GM12878 (cell line): ENCODE data around the gene CENPA. TPM values are rescaled to one million over a fixed set of nuclear protein-coding genes. Genes with fewer than 3 reads are reported as not detected.

Source experiments
- ATAC-seq: fragments of 200-7000 bp; cut with Tn5 transposase; 3 replicates; pipeline ENCODE4 v1.9.1; 2020; ENCODE audit warnings: mild to moderate bottlenecking, moderate library complexity
- BruUV-seq: library from RNA; stranded (reverse); fragments of 400-500 nt; replicated peaks from 2 replicates; lab custom pipeline; 2021; lab: Mats Ljungman, UMichigan
- CTCF ChIA-PET: fragments of 300-600 bp; sonication (Branson Sonifier 250); formaldehyde crosslinking; extraction: SDS; loops from one replicate; lab custom pipeline; 2021; ENCODE audit warnings: inconsistent platforms; lab: Yijun Ruan, JAX
- POLR2A ChIA-PET: fragments of 350-600 bp; formaldehyde crosslinking; extraction: SDS; loops from one replicate; lab custom pipeline; 2021; ENCODE audit warnings: inconsistent platforms; lab: Charles Lee
- RAD21 ChIA-PET: fragments of 300-600 bp; sonication (Branson Sonifier 250); formaldehyde crosslinking; loops from one replicate; lab custom pipeline; 2023; ENCODE audit warnings: antibody characterized with exemption; ENCODE audit not compliant: unreplicated experiment; lab: Charles Lee
- SMC1A ChIA-PET: fragments of 300-600 bp; sonication (Branson Sonifier 250); formaldehyde crosslinking; loops from one replicate; lab custom pipeline; 2023; ENCODE audit not compliant: unreplicated experiment, uncharacterized antibody; lab: Charles Lee
- DNase-seq: peaks from one replicate; pipeline ENCODE4 v3.0.0-alpha.2; 2011; ENCODE audit warnings: low read depth, low spot score
- FAIRE-seq: peaks from 3 replicates; lab custom pipeline; 2011; peaks lifted over from hg19 to GRCh38; lab: Jason Lieb, UNC
- H2AFZ ChIP-seq: 2 replicates; pipeline ENCODE4 v1.6.0; 2011; ENCODE audit warnings: low read depth, low read length, control low read depth; ENCODE audit not compliant: control insufficient read depth
- H3K27ac ChIP-seq: 2 replicates; pipeline ENCODE4 v1.5.1; 2011; ENCODE audit warnings: control low read depth; ENCODE audit not compliant: control insufficient read depth, insufficient read depth
- H3K27me3 ChIP-seq, 2 experiments: replicated peaks in 1 of 2; 2 replicates each; pipeline versions ENCODE4 v1.6.0 to v1.6.1; 2011; ENCODE audit warnings: low read length in 1 of 2; ENCODE audit not compliant: control insufficient read depth in 2 of 2, insufficient read depth in 2 of 2
- H3K36me3 ChIP-seq, 2 experiments: 2 replicates each; pipeline ENCODE4 v1.5.1; 2011; ENCODE audit warnings: low read length in 1 of 2; ENCODE audit not compliant: control insufficient read depth in 2 of 2, insufficient read depth in 2 of 2
- H3K4me1 ChIP-seq: 2 replicates; pipeline ENCODE4 v1.6.1; 2011; ENCODE audit warnings: mild to moderate bottlenecking, low read length, moderate library complexity, mixed read lengths; ENCODE audit not compliant: control insufficient read depth, insufficient read depth
- H3K4me2 ChIP-seq: 2 replicates; pipeline ENCODE4 v1.6.0; 2011; ENCODE audit warnings: control low read depth; ENCODE audit not compliant: control insufficient read depth, insufficient read depth
- H3K4me3 ChIP-seq: fragments of 200-600 bp; sonication (generic); 2 replicates; pipeline ENCODE4 v1.5.1; 2016
- H3K79me2 ChIP-seq: 2 replicates; pipeline ENCODE4 v1.6.0; 2011; ENCODE audit warnings: low read length; ENCODE audit not compliant: control insufficient read depth, insufficient read depth
- H3K9ac ChIP-seq: 2 replicates; pipeline ENCODE4 v1.8.0; 2011; ENCODE audit warnings: low read length, control low read depth, mixed read lengths; ENCODE audit not compliant: control insufficient read depth, insufficient read depth
- H3K9me3 ChIP-seq: replicated peaks from 3 replicates; pipeline ENCODE4 v1.5.1; 2011; ENCODE audit warnings: mild to moderate bottlenecking, low read length; ENCODE audit not compliant: control insufficient read depth, insufficient read depth
- H4K20me1 ChIP-seq: 2 replicates; pipeline ENCODE4 v1.6.0; 2011; ENCODE audit not compliant: control insufficient read depth, insufficient read depth
- BRCA1 ChIP-seq: IDR thresholded peaks from 2 replicates; pipeline ENCODE4 v1.6.1; 2011; ENCODE audit warnings: low read depth, low read length, improper control_type of control experiment
- CHD4 ChIP-seq: fragments of 200-600 bp; sonication (generic); IDR thresholded peaks from 2 replicates; pipeline ENCODE4 v1.6.1; 2016; ENCODE audit warnings: mild to moderate bottlenecking
- ESRRA ChIP-seq: IDR thresholded peaks from 2 replicates; pipeline ENCODE4 v1.6.1; 2012; ENCODE audit warnings: mild to moderate bottlenecking, low read length, improper control_type of control experiment
- MTA2 ChIP-seq: fragments of 450-650 bp; IDR thresholded peaks from 2 replicates; pipeline ENCODE4 v1.6.1; 2016; ENCODE audit warnings: low read depth, mild to moderate bottlenecking, moderate library complexity
- MYB ChIP-seq: fragments of 150-350 bp; IDR thresholded peaks from 2 replicates; pipeline ENCODE4 v1.6.1; 2014; ENCODE audit warnings: mild to moderate bottlenecking, low read depth, low read length, borderline replicate concordance
- NR2C2 ChIP-seq: IDR thresholded peaks from 2 replicates; pipeline ENCODE4 v1.6.1; 2011; ENCODE audit warnings: borderline replicate concordance, low read depth; ENCODE audit not compliant: control insufficient read depth, insufficient read length
- NRF1 ChIP-seq: conservative IDR thresholded peaks from 2 replicates; pipeline ENCODE4 v1.6.1; 2011; ENCODE audit warnings: mild to moderate bottlenecking, low read depth, low read length, improper control_type of control experiment
- RELA ChIP-seq: fragments of 450-650 bp; IDR thresholded peaks from 2 replicates; pipeline ENCODE4 v1.8.0; 2014; ENCODE audit warnings: borderline replicate concordance; ENCODE audit not compliant: partially characterized antibody
- SRF ChIP-seq, 2 experiments: IDR thresholded peaks; 2 replicates each; pipeline ENCODE4 v1.6.1; 2011; ENCODE audit warnings: low read depth in 2 of 2, low read length in 2 of 2, mild to moderate bottlenecking in 1 of 2, moderate library complexity in 1 of 2
- TCF12 ChIP-seq: IDR thresholded peaks from 2 replicates; pipeline ENCODE4 v1.6.1; 2011; ENCODE audit warnings: low read depth, mild to moderate bottlenecking, low read length
- TCF7 ChIP-seq: IDR thresholded peaks from 2 replicates; pipeline ENCODE4 v1.6.1; 2014; ENCODE audit warnings: antibody characterized with exemption, borderline replicate concordance
- WGBS: methylation state at CpG from one replicate; pipeline ENCODE4 v1.1.6; 2016; ENCODE audit warnings: low lambda C conversion rate; ENCODE audit not compliant: insufficient replicate concordance, insufficient coverage; ENCODE audit errors: missing lambda C conversion rate; 5-methylcytosine and 5-hydroxymethylcytosine counted together
- in situ Hi-C: fragments of 300-500 bp; cut with MboI; formaldehyde crosslinking; loops from 9 replicates; pipeline ENCODE4 v1.14.3; 2018; ENCODE audit warnings: mixed read lengths
- intact Hi-C: fragments of 100-400 bp; cut with micrococcal nuclease; formaldehyde crosslinking; loops from one replicate; pipeline ENCODE4 v1.14.2; 2022; ENCODE audit not compliant: unreplicated experiment
- polyA plus RNA-seq, 11 experiments: library from polyadenylated mRNA; depleted of rRNA in 4 of 11; unstranded in 6 of 11; stranded (reverse) in 5 of 11; fragments of >200 nt; fragmentation: Nextera tagmentation in 4 of 11; fragmentation: Illumina TruSeq in 1 of 11; extraction: Ambion mirVana in 4 of 11; extraction: Trizol in 1 of 11; gene quantifications; 1 replicate in 1 of 11; 2 replicates in 10 of 11; pipeline versions ENCODE4 v1.2.1 to v1.2.3, GENCODE V29; 2011 to 2016; ENCODE audit warnings: inconsistent platforms in 2 of 11, missing spikeins in 2 of 11, low read depth in 1 of 11
- total RNA-seq, 4 experiments: library from RNA; depleted of rRNA in 3 of 4; stranded (reverse); fragments of >200 nt in 3 of 4; fragmentation: Illumina TruSeq in 1 of 4; extraction: Trizol in 1 of 4; gene quantifications; 2 replicates each; pipeline versions ENCODE4 v1.2.1 to v1.2.3, GENCODE V29; 2013 to 2021
- TF ChIP-seq, protein P1 (sequence below): fragments of 450-650 bp; IDR thresholded peaks from 2 replicates; pipeline ENCODE4 v1.6.1; 2017; ENCODE audit warnings: mild to moderate bottlenecking, moderate library complexity
- TF ChIP-seq, protein P2 (sequence below): fragments of 450-650 bp; IDR thresholded peaks from 2 replicates; pipeline ENCODE4 v1.6.1; 2017; ENCODE audit warnings: mild to moderate bottlenecking, low read depth, inconsistent platforms; ENCODE audit not compliant: poor library complexity, severe bottlenecking

Gene CENPA
- total and polyA plus RNA-seq, 10 of the 15 experiments (the other 5 are each of a cell fraction or from before 2014, with no cell fraction given), result 8.1 to 66.6 (median 36.7) TPM

- RAD21 ChIA-PET, result no interaction called here
- ATAC-seq (no peak), FAIRE-seq (no peak), DNase-seq (no peak)
- Histone ChIP-seq H3K79me2 (no peaks in the 10 kb centered on the region), H2AFZ (no peak overlapping the region), H3K9ac (no peak overlapping the region), H3K9me3 (no peaks in the 10 kb centered on the region), H3K4me2 (no peak overlapping the region), H3K27ac (no peak overlapping the region), H3K4me1 (no peaks in the 10 kb centered on the region), H4K20me1 (no peaks in the 10 kb centered on the region), H3K36me3 (no peaks in the 10 kb centered on the region), H3K27me3 (no peaks in the 10 kb centered on the region), H3K4me3 (no peak overlapping the region)
- BruUV-seq, result no TSS peak
- no peak for TF ChIP-seq NRF1
- no peak for TF ChIP-seq CHD4
- TF ChIP-seq NR2C2, result no peak
- TF ChIP-seq TCF12, result no peak
- no peak for TF ChIP-seq RELA
- no peak for TF ChIP-seq BRCA1
- TF ChIP-seq ESRRA, result no peak
- no peak for TF ChIP-seq MTA2
- SMC1A ChIA-PET, result no interaction called here
- 26% methylated on average over 6 of the region's 6 CpGs for WGBS
- intact Hi-C loops, result no loop called here
- in situ Hi-C loops, result no loop called here
- POLR2A ChIA-PET, result no interaction called here
- CTCF ChIA-PET, result no interaction called here
Observed at GRCh38 chr2:26818972-26819371, 33.1 kb downstream of the CENPA start.

GRCh38 chr2:26820932-26821331 lies 35.1 kb downstream of the CENPA start:
- no peak overlapping the region for H3K27ac ChIP-seq
- POLR2A ChIA-PET, result interaction anchor here (0.6 kb wide), 2 partner anchors 56 to 92 kb away, joined by 4 to 6 read pairs; no protein-coding TSS in a partner anchor
- no peak for DNase-seq
- H3K79me2 ChIP-seq, result no peaks in the 10 kb centered on the region
- H3K36me3 ChIP-seq, result no peaks in the 10 kb centered on the region
- H3K4me1 ChIP-seq, result no peaks in the 10 kb centered on the region
- no peak overlapping the region for H3K9ac ChIP-seq
- H2AFZ ChIP-seq, result no peak overlapping the region
- CTCF ChIA-PET, result interaction anchor here (1.0 to 1.2 kb wide), 2 partner anchors 25 to 50 kb away, joined by 3 to 4 read pairs; no protein-coding TSS in a partner anchor
- FAIRE-seq, result no peak
- no peaks in the 10 kb centered on the region for H3K27me3 ChIP-seq
- no peaks in the 10 kb centered on the region for H3K9me3 ChIP-seq
- no peak; the same call in 2 of the 3 replicates for ATAC-seq
- BruUV-seq, result no TSS peak
- RAD21 ChIA-PET, result interaction anchor here (0.6 kb wide), 1 partner anchor 33 kb away, joined by 3 read pairs; no protein-coding TSS in a partner anchor
- WGBS, result 59% methylated on average over 7 of the region's 7 CpGs
- H3K4me2 ChIP-seq, result no peak overlapping the region
- in situ Hi-C loops (no loop called here), intact Hi-C loops (no loop called here)
- SMC1A ChIA-PET, result no interaction called here
- no peaks in the 10 kb centered on the region for H4K20me1 ChIP-seq
- H3K4me3 ChIP-seq, result no peak overlapping the region
- TF ChIP-seq, protein P1, sequence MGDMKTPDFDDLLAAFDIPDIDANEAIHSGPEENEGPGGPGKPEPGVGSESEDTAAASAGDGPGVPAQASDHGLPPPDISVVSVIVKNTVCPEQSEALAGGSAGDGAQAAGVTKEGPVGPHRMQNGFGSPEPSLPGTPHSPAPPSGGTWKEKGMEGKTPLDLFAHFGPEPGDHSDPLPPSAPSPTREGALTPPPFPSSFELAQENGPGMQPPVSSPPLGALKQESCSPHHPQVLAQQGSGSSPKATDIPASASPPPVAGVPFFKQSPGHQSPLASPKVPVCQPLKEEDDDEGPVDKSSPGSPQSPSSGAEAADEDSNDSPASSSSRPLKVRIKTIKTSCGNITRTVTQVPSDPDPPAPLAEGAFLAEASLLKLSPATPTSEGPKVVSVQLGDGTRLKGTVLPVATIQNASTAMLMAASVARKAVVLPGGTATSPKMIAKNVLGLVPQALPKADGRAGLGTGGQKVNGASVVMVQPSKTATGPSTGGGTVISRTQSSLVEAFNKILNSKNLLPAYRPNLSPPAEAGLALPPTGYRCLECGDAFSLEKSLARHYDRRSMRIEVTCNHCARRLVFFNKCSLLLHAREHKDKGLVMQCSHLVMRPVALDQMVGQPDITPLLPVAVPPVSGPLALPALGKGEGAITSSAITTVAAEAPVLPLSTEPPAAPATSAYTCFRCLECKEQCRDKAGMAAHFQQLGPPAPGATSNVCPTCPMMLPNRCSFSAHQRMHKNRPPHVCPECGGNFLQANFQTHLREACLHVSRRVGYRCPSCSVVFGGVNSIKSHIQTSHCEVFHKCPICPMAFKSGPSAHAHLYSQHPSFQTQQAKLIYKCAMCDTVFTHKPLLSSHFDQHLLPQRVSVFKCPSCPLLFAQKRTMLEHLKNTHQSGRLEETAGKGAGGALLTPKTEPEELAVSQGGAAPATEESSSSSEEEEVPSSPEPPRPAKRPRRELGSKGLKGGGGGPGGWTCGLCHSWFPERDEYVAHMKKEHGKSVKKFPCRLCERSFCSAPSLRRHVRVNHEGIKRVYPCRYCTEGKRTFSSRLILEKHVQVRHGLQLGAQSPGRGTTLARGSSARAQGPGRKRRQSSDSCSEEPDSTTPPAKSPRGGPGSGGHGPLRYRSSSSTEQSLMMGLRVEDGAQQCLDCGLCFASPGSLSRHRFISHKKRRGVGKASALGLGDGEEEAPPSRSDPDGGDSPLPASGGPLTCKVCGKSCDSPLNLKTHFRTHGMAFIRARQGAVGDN, result no peak
- TF ChIP-seq TCF7 (no peak), SRF (IDR thresholded peaks at IDR 0.05; ENCODE audit: low read depth in 2 of 2, low read length in 2 of 2) (peak; percentile 37 to 80; a peak in 3 of 4 replicates), MYB (no peak)
- TF ChIP-seq, protein P2, sequence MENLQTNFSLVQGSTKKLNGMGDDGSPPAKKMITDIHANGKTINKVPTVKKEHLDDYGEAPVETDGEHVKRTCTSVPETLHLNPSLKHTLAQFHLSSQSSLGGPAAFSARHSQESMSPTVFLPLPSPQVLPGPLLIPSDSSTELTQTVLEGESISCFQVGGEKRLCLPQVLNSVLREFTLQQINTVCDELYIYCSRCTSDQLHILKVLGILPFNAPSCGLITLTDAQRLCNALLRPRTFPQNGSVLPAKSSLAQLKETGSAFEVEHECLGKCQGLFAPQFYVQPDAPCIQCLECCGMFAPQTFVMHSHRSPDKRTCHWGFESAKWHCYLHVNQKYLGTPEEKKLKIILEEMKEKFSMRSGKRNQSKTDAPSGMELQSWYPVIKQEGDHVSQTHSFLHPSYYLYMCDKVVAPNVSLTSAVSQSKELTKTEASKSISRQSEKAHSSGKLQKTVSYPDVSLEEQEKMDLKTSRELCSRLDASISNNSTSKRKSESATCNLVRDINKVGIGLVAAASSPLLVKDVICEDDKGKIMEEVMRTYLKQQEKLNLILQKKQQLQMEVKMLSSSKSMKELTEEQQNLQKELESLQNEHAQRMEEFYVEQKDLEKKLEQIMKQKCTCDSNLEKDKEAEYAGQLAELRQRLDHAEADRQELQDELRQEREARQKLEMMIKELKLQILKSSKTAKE, result no peak
